Measurements from ENCODE around the gene INPP5K. TPM values are rescaled to one million over a fixed set of nuclear protein-coding genes. Genes with fewer than 3 reads are reported as not detected.
"Not testable (repeated sequence)": the region's sequence is repeated elsewhere in the genome, so short reads cannot be mapped to it uniquely, and the experiment has no call there.

The INPP5K gene
- total RNA-seq (2014; rRNA removed; shearing (Covaris generic)): 36.1 and 40.8 TPM in 2 replicates

DNA sequence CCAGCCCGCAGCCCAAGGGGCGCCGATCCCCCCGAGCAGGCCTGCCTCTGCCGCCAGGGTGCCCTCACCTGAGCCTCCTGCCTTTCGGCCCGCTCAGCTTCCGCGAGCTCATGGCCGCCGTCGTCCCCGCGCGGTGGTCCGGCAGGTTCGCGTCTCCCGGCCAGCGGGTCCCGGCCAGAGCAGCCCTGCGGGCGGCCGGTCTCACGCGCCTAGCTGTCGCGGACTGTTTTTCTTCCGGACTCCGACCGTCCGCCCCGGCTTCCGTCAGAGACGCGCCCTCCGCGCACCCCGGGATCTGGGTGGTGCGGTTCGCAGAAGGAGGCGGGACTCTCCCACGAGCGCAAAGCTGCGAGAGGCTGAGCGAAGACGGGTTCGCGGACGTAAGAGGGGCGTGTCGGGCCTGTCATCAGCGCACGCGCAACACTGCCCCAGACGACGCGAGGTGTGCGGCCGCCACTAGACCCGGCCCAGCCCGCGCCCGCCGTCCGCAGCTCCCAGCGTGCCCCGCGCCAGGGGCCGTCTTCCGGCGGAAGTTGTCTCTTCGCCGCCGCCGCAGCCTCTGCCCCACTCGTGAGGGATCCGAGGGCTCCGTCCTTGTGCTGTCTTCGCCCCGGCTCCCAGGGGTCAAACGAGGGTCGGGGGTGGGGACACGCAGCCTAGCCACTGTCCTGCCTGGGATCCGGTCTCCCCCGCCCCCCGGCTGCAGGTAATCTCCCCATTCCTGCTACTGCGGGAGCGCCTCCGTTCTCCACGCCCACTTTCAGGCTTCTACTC lies at the start of gene INPP5K:
Gene INPP5K, minus strand, starts transcription at position 225 of the 774 bp plus-strand sequence. Its CDS starts 113 bp downstream, at position 112.
- peak; percentile 95 for DNase-seq (ENCODE audit: low spot score)

DNA sequence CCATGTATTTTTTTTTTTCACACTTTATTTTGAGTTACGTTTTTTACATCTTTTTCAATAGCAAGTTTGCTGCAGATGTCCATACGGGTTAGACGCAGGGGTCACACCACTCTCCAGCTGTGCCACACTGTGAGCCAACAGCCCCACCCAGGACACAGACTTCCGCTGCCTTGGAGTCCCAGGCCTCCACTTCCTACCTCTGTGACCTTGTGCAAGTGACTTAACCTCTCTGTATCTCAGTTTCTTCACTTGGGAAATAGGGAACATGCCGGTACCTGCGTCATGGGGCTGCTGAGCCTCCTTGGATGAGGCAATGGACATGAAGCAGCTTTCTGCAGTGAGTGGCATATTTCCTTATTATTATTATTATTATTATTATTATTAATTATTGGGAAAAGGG lies 49.5 kb upstream of the INPP5K start:
- no peak for DNase-seq (ENCODE audit: low spot score)

DNA sequence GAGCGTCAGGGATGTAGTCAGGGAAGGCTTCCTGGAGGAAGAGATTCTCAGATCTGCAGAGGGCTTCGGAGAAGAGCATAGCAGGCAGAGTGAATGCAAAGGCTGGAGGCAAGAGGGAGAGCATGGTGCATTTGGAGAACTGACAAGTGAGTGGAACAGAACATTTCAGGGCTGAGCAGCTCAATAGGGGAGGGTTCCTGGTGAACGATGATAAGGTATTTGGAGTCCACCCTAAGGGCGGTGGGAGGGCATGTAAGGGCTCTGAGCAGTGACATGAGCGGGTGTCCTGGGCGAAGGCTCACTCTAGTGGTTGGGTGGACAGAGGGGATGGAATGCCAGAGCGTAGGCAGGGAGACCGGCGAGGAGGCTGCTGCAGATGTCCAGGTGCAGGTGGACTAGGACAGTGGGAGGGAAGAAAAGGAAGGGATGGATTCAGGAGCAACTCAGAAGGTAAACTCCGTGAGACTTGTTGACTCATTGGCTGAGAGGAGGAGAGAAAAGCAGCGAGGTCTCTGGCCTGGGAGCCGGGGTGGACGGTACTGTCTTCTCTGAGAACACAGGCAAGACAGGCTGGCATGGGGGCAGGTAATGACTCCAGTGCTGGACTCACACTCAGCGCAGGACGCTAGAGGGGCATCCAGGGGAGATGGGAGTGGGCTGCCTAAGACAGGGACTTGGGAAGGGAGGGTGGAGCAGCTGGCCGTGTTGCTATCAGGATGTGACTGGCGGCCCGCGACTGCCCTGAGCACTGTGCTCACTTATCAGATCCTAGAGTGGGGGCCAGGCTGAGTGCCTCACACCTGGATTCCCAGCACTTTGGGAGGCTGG lies 47.6 kb upstream of the INPP5K start:
- DNase-seq (ENCODE audit: low spot score): no peak

DNA sequence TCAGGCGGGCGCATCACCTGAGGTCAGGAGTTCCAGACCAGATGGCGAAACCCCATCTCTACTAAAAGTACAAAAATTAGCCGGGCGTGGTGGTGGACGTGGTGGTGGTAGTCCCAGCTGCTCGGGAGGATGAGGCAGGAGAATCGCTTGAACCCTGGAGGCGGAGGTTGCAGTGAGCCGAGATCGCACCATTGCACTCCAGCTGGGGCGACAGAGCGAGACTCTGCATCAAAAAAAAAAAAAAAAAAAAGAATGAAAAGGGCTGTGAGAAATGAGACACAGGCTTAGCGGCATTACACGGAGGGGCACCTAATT lies 47.0 kb upstream of the INPP5K start:
- not testable (repeated sequence) for DNase-seq (ENCODE audit: low spot score)

DNA sequence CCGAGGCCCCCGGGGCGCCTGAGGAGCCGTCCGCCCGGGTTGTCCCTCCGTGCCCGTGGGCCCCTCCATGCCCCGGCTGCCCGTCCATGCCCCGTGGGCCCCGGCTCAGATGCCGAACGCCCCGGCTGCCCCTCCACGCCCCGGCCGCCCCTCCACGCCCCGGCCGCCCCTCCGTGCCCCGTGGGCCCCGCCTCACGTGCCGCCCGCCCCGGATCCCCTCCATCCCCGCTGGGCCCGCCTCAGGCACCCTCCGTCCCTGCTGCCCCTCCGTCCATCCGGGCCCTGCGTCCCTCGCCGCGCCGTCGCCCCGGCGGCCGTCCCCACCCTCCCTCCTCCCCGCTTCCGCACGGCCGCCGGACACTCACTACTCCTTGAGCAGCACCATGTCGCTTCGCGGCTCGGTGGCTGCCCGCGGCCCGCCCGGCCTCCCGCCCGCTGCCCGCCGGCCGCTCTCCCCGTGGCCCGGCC lies 45.8 kb upstream of the INPP5K start:
- no peak for DNase-seq (ENCODE audit: low spot score)

DNA sequence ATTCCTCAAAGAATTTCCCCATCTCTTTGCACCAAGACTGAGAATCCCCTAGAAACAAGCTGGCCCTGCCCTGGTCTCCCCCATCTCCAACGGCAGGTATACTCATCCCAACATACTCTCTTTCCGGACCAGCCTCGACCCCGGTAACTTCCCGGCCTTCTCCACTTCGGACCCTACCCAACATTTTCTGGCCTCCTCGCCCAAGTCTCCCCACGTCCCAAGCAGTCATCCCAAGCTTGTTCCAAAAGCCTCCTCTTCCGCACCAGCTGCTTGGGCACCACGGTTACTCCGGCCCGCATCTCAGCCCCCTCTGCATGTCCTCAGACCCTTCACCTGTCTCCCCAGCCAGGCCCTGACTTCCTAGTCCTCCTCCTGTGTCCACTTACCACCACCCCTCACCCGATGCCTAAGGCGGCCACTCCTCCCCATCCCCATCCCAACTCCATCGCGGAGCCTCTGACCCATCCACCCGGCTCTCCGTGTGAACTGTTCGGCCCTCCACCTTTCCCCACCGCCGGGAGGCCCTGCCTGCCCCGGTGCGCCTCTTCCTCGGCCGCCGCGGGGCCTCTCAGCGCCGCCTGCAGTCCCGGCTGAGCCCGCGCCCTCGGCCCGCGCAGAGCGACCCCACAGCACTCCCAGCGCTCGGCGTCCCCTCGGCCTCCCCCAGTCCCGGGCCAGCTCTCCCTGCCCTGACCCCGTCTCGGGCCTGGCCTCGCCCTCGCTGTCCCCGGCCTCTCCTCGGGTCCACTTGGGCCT lies 45.2 kb upstream of the INPP5K start:
- no peak for DNase-seq (ENCODE audit: low spot score)

DNA sequence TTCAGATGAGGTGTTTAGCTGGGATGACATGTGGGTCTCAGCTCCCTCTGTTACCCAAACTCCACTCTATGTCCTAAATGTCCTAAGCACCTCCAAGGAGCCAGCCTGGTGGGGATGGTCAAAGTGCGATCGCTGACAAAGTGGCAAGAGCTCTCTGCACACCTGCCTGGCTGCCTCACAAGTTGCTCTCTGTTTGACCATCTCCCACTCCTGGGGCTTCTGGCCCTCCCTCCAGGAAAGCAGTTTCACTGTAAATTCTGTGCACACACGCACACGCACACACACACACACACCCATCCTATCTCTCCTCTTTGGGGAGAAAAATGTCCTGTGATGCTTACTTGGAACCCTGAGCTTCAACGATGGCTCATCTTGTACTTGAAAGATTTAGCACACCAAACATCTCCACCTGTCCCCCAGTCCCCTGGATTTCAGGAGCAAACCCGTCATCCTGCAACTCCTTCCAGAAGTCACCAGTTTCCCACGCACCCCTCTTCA lies 44.5 kb upstream of the INPP5K start:
- DNase-seq (ENCODE audit: low spot score): no peak

DNA sequence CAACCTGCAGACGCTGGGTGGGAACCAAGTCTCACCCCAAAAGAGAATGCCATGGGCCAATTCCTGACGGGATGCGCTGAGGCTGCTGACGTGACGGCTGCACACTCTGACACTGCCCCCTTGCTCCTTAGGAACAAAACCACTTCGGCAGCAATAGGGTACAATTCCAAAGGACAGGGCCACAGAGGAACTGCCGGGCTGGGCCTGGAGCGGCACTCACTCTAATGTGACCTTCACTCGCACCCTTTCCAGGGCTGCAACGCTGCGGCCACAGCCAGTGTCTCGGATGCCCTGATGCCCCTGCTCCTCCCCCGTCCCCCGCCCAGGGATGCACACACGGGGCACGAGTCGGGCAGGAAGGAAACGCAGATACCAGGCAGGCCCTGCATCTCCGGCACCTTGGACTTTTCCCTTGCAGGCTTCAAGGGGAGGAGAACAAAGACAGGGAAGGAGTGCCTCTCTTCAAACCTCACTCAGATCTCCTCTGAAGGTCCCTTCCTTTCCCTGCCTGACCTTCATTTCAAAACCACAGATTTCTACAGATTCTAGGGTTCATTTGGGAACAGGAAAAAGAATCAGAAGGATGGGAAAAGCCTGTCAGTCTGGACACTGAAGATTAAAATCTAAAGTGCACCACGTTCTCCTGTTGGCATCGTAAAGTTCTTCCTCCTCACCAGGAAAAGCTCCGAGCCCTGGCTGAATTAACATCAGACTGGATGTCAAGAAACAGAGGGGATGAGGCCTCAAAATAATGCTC lies 43.9 kb upstream of the INPP5K start:
- DNase-seq (ENCODE audit: low spot score): no peak

DNA sequence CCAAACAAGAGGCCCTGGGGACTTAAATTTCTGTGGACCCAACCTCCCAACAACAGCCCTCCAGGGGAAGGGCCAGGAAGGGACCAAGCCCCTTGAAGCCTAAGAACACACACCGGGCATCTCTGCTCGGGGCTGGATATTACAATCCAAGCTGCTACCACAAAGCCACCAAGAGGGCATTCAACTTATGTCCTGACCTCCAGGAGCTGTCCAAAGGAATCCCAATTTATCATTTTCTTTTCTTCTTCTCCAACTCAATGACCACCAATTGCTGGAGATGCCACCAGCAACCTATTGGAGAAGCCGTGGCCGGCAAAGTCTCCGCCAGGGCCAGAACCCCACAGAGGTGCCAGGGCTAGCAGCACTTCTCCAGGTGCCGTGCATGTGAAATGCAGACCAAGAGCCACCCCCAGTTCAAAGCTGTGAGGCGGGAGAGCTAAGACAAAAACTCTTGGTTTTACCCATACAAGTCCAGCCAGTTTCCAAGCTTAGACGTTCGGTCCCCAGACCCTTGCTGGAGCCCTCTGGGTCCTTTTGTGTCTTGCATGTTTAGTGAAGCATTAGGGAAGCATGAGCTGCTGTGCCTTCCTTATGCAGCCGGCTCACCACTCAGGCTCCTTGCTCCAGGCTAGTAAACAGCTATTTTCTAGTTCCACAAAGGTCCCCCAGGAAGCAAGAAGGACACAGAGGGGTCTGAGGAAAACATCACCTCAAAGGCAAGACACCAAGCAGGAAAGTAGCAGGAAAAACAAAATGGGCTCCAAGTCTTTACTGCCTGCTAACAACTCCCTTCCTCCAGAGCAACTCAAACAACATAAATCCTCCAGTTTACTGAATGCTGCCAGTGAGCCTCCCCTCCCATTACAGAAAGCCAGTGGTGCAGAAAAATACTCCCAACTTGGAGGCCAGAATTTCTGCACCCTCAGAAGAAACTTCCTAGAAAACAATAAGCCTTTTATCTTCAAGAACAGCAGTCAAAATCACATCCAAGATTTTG lies 42.9 kb upstream of the INPP5K start:
- DNase-seq (ENCODE audit: low spot score): no peak

DNA sequence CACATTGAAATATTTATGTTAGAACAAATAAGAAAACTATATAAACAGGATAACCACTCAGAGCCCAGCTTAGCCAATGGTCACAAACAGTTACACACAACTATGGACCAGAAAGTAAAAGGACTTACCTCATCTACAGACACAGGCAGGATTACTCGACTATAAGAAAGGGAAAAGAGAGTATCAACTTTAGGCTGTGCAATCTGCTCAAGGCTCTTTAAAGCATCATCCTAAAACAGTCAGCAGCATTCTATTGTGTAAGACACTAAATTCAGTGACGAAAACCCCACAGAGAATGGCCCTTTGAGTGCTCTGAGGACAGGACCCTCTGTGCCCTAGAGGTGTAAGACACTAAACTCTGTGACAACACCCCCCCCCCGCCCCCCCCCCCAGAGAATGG lies 42.0 kb upstream of the INPP5K start:
- DNase-seq (ENCODE audit: low spot score): no peak

DNA sequence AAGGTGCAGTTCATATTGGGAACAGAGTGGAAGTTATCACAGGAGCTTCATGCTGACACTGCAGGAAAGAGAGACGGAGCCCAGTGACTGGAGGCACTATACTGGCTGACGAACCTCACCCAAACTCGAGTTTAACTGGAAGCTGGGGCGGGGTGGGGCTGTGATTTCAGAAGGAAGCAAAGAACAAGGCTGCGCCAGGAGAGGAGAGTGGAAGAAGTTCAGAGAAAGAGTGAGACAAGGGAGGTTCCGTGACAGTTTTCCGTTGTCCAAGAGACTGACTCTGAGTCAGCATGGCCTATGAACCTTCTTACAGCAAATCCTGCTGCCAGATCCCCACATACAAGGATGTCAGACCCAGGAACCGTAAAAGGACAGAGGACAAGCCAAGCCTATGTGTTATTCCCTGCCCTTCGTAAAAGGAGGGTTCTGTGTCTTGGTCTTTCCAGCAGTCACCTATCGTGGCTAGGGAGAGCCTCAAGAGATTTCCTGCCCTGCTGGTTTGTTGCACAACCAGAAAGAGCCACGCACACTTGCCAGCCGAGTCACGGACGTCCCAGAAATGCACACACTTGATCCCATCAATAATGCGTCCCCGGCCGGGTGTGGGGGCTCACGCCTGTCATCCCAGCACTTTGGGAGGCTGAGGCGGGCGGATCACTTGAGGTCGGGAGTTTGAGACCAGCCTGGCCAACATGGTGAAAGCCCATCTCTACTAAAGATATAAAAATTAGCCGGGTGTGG lies 41.1 kb upstream of the INPP5K start:
- DNase-seq (ENCODE audit: low spot score): no peak

DNA sequence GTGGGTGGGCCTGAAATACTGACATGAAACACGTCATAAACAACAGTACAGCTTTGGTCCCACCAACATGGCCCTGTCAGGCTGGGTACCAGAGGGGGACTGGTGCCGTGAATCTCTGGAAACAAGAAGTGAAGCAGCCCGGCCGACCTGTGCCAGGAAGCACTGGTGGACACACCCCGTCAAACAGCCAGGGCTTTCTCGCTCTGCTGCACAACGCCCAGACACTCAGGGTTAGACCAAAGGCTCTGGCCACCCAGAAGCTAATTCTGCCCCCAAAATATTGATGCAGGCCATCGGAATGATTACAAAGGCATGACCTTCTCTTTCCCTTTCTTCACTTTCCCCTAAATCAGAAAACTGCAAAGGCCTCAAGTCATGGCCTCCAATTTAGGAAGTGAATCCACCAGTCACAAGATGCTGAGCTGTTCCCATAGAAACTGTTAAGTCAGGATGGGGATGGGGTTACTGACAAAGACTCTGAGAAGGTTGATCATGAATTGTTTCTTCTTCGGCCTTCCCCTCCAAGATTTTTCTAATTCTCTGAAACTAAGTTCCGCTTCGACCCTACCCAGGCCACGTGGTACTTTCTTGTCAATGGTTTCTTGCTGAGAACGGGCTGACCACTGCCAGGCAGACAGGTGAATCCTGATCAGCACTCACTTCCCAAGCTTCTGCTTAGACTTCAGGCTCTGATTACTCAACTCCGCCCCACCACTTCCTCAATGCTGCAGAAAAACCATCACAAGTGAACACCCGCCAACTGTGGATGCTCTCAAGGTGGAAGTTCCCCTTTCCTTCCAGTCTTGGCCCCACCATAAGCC lies 39.4 kb upstream of the INPP5K start:
- DNase-seq (ENCODE audit: low spot score): no peak

DNA sequence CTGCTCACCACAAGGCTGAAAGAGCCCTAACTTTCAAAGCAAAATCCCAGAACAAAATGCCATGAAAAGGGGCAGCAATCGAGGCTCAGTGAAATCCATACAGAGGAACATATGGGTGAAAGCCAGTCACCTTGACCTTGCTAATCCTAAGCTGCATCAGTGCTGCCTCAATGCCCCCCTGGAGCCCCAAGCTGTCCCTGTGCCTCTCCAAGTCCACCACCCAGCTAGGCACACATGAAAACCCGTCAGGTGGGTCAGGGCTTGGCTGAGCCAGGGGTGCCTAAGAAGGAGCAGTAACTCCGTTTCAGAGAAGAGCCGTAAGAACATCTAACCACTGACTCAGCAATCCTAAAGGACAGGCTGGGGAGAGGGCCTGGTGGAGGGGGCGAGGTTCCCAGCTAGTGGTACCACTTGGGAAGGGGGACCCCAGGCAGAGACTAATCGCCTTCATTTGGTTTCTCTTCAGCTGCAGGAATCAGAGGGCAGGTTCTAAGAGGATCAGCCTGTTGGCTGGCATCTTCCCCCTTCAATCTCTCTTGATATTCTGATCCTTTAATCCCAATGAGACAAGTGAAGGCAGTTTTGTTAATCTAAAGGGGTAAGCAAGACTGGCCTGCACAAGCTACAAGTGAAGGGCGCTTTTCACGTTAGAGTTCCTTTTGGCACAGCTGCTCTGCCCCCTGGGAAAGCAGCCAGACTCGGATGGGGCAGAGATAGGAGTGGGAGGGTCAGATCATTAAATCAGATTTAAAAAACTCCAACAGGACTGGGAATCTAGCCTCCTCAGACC lies 38.5 kb upstream of the INPP5K start:
- no peak for DNase-seq (ENCODE audit: low spot score)

DNA sequence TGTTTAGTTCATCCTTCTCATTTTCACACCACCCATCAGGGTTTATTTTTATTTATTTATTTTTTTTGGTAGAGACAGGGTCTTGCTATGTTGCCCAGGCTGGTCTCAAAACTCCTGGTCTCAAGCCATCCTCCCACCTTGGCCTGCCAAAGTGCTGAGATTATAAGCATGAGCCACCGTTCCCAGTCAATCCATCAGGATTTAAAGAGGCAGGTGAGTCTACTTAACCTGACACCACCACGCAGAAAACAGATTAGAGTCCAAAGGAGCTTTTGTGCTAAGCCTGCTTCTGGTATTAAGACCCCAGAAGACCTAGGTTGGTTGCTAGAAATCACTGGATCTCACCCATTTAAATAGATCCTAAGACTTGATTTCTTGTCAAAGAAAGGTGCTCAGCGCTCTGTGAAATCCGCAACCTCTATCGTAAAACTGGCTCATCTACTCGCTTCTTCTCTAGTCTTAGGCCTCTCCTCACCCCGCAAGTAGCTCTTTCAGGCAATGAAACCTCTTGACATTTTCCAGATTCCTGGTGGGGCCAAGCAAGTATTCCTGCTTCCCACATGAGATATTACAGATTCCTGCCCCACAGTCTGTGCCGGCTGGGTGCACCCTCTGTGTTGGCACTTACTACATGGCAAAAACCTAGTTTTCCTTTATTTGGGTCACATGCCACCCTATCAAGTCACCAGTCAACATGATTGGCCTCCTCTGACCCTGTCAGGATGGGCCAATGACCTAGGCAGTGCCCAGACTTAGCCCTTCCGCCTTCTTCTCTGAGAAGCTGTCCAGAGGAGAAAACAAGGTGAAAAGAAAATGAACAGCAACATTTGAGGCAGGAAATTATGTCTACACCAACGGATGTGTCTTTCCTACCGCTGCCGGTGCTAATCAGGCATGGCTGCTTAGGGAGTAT lies 37.2 kb upstream of the INPP5K start:
- no peak for DNase-seq (ENCODE audit: low spot score)

DNA sequence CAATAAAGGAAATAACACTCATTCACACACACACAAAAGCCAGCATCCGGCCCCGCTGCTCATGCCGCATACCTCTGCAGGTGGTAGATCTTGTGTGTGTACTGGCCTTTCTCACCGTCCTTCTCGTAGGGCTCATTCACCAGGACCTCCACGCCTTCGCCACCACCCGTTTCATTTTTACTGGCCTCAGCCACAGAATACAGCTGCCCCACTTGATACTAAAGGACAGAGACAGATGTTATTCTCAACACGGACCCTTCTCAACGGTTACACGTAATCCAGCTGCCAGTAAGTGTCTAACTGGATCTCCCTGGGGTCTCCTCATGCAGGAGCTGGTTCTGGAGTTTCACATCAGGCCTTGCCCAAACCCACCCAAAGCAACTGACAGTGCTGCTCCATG lies 36.5 kb upstream of the INPP5K start:
- DNase-seq (ENCODE audit: low spot score): no peak

DNA sequence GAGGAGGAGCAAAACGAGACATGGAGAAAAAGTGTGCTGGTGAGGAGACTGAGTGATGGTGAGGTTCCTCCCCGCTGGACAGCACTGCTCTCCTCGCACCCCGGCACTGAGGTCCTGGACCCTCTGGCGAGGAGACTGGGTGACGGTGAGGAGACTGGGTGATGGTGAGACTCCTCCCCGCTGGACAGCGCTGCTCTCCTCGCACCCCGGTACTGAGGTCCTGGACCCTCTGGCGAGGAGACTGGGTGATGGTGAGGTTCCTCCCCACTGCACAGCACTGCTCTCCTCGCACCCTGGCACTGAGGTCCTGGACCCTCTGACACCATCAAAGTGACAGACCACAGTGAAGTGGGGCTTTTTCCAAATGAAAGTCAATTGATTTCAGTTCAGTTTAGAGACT lies 35.3 kb upstream of the INPP5K start:
- no peak for DNase-seq (ENCODE audit: low spot score)

DNA sequence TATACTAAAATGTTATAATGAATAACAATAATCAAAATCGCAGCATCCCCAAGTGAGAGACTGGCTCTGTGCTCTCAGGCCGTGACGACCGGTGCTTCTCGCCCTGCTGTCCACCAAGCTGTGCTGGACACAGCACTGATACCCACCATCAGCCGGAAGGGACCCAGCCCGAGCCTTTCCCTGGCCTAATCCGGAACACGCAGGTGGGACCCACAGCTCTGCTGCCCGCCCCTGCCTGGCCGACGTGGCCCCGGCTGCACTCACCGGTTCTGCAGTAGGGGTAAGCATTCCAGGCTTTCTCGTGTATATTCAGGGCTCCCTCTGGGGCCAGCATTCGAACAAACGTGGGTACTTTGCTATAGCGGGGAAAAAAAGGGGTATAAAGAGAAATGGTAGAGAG lies 31.6 kb upstream of the INPP5K start:
- DNase-seq (ENCODE audit: low spot score): no peak
